Stimulated activated CD8-positive, alpha-beta memory T cell treated with anti-CD3 and anti-CD28 coated beads, Interleukin-15, amount 100 ng/mL, for 1 hour (primary cell): ENCODE data around the gene OVCH2.
A peak's percentile ranks its signal among the peaks of the same experiment; 100 is the strongest.
"Not testable (repeated sequence)": the region's sequence is repeated elsewhere in the genome, so short reads cannot be mapped to it uniquely, and the experiment has no call there.

Experiments used
- DNase-seq: peaks from one replicate; pipeline ENCODE4 v3.0.0-alpha.2; 2020; ENCODE audit warnings: low read depth

OVCH2 gene

DNA sequence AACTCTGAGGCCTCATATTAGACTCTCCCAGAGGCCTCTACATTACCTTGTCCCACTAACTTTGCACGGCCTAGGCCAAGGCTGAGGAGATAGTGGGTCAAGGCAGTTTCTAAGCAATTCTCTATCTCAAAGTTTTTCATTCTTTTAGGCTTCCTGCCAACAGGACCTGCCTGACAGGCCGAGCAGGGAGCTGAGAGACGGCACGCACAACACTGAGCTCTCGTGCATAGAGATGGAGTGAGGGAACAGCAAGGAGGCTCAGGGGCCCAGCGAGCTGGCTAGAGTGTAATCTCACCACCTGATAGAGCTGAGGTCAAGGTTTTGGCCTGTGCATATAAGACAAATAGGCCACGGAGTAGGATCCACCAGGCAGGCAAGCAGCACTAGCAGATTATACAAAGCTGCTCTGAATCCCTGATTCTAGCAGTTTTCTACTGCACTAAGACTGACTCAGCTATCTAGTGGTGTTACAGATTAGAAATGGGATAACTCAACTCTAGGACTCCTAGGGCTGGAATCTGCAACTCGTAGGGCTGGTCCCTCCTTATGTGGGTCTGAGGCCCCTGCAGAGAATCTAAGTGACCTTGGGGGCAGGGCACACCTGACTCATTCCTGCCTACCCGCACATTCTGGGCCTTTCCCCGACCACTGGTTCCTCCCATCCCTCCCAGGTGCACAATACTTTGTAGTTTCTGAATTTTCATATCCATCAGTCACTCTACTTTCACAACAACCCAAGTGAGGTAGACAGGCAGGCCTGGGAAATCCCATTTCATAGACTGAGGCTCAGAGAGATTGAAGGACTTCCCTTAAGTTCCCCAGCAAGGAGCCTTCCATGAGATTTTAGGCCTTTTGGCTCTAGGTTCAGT is 34.7 kb downstream of the OVCH2 start:
- DNase-seq = no peak

DNA sequence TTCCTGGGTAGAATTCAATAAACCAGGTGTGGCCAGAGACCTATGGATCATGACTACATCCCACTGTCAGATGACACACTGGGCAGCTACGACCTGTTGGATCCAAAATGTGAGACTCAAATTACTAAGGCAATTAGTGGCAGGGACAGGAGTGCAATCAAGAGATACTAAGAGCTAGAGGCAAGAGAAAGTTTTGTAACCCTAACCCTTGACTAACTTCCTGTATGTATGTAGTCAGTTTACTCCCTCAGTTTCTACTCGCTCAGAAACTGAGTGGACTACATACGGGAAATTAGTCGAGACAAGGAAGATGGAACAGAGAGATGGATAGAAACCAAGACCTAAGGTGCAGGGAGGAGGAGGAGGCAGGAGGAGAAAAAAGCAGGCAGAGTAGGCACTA is 35.6 kb downstream of the OVCH2 start:
- no peak for DNase-seq

DNA sequence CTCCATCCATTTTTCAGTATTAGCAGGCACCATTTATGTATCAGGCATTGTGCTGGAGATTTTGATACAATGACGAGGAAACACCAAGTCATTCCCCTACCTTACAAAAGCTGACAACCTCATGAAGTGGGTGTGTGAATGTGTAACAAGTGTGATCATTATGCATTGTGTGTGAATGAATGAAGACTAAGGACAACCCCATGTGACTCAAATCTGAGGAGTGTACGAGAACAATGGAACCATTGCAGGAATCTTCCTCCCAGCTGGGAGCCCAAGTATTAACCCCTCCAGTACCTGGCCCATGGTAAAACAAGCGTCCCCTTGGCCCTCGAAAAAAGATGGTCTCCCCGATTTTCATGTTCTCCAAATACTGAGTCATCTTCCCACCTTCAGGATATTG is 37.4 kb downstream of the OVCH2 start:
- no peak for DNase-seq

DNA sequence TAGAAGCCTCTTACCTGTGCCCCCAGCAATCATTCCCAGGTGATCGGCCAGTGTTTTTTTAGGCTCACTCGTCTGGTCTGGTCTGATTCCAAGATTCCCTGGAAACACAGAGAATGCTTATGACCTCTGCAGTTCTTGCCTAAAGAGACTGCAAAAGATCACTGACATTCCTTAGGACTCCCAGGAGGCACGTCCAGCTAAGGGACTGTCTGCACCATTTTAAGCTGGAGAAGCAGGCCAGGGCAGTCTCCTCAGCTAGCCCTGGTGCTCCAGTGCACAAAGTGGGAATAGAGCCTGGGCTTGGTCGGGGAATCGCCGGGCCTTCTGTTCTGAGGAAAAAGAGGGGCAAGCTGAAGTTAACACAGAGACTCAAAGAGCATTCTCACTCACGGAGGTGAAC is 37.8 kb downstream of the OVCH2 start:
- DNase-seq = no peak

DNA sequence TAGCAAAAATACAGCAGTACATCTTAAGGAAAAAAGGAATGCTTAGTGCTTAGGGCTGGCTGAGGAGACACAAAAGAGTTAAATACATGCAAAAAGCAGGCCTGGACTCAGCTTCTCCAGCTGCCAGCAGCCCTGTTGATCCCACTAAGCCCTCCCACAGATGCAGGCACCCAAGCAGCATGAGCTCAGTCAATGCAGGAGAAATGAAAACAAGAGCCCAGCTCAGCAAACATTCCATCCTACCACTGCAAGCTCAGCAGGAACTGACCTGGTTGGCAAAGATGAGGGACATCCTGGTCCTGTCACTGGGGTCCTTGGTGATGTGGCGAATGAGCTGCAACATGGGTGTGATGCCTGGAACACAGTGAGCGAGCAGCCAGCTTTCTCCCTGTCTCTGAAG is 38.8 kb downstream of the OVCH2 start:
- DNase-seq = no peak

DNA sequence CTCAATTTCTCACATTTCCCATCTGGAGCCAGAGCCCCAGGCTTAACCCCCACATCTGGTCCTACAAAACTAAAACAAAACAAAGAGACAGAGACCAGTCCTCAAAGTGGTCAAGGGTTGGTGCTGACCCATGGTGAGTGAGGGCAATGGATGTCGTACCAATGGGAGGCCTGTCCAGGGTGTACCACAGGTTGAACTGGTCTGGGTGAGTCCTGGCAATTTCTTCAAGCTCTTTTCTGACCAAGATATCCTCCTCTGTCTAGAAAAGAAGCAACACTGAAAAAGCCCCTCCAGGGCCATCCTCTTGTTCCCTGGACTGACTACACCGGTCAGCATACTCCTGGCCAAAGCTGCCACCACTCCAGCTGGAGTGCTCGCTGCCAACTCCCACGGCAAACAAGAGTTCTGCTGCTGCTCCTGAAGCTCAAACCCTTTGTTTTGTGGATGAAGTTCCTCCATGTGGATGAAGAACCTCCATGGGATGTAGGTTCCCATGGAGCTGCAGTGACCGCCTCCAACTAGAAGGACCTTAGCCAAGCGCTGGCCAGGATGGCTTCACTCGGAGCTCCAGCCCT is 39.9 kb downstream of the OVCH2 start:
- DNase-seq = no peak

DNA sequence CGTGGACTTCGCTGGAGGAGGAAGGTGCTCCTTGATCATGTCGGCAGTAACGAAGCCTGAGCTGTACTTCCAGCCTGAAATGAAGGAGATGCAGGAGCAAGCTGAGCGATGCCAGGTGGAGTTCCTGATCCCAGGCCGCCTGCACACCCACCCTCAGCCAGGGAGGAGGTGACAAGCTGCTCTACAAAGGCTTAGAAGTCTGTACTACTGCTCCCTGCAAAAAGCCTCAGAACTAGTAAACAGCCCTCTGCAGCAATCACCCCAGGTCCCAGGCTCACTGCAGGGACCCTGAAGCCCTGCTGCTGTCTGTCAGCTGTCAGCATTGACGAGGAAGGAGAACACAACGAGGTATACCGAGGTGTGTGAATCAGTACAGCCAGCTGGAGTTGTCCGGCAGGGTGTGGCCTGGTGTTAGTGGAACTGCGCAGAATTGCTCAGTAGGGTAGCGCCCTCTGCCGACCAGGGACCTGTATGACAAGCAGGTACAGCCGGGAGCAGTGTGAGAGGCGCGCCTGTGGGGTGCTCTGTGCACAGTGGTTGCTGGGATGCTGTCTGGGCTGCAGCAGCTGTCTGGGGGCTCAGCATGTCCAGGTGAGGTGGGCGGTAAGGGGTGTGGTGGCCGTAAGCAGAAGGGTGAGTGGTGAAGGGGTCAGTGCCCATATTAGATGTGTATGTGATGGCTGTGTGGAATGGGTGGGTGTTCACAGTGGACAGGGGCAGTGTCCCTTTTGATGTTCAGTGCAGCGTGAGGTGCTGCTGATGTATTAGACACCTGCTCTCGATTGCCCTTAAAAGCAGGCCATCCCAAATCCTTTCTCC is 40.6 kb downstream of the OVCH2 start:
- DNase-seq = peak; percentile 51

DNA sequence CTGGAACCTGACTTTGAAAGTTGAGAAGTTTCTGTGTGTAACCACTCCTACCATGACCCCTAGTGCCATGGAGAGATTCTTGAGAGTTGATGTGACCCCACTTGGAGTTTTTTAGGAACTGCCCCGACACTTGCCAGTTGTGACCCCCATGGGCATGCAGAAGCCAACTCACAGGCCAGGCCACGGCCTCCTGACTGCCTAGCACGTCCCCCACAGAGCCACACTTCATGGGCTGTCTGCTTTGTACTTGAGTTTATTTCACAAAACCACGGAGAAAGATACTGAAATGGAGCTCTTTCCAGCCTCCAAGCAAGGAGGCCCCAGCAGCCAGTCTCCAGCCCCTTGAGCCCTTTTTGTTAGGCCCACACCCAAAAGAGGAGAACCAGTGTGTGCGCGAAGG is 41.4 kb downstream of the OVCH2 start:
- no peak for DNase-seq

DNA sequence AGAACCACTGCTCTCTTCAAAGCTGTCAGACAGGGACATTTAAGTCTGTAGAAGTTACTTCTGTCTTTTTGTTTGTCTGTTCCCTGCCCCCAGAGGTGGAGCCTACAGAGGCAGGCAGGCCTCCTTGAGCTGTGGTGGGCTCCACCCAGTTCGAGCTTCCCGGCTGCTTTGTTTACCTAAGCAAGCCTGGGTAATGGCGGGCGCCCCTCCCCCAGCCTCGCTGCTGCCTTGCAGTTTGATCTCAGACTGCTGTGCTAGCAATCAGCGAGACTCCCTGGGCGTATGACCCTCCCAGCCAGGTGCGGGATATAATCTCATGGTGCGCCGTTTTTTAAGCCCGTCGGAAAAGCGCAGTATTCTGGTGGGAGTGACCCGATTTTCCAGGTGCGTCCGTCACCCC is 42.7 kb downstream of the OVCH2 start:
- not testable (repeated sequence) for DNase-seq

DNA sequence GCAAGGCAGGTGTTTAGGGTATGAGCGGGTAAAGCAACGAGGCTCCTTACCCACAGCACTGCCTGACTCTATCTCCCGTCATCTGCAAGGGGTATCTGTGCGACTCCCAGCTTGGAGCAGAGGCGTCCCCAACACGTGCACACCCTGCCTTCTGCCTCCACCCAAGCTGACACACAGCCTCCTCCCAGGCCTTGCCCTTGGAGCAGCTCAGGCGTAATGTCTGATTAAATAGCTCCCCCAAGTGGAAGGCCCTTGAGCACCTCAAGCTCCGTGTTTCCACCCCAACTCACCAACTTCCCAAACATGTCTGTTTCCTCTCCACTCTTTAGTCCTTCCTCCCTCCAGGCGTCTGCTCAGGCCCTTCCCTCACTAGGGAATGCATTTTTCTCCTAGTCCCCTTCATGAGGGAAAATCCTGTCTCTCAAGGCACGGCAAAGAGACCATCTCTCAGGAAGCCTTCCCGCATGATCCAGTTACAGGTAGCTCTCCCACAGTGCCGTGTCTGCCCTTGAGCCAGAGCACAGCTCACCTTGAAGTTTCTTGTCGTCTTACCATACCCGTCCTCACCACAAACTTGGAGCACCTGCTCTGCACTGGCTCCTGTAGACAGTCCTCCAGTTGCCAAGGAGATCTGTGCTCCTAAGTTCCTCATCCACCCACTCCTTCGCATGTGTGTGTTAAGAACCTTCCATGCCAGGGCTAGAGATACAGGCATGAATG is 48.8 kb downstream of the OVCH2 start:
- DNase-seq = no peak

DNA sequence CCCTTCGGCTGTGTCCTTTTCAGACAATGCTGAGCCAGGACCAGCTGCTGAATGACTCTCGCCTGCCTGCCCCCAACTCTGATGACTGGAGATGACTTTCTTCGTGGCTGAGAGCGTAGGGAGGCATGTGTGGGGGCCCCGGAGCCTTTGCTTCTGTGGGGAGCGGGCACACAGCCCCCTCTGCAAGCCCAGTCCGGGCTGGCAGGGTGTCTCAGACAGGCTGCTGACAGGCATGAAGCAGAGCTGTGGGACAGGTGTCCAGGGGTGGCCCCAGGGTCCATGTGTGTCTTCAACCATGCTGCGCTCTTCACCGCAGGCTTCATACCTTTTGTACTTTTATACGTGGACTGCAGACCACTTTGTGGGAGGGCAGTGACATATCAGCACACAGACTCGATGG is 49.6 kb downstream of the OVCH2 start:
- DNase-seq = no peak

DNA sequence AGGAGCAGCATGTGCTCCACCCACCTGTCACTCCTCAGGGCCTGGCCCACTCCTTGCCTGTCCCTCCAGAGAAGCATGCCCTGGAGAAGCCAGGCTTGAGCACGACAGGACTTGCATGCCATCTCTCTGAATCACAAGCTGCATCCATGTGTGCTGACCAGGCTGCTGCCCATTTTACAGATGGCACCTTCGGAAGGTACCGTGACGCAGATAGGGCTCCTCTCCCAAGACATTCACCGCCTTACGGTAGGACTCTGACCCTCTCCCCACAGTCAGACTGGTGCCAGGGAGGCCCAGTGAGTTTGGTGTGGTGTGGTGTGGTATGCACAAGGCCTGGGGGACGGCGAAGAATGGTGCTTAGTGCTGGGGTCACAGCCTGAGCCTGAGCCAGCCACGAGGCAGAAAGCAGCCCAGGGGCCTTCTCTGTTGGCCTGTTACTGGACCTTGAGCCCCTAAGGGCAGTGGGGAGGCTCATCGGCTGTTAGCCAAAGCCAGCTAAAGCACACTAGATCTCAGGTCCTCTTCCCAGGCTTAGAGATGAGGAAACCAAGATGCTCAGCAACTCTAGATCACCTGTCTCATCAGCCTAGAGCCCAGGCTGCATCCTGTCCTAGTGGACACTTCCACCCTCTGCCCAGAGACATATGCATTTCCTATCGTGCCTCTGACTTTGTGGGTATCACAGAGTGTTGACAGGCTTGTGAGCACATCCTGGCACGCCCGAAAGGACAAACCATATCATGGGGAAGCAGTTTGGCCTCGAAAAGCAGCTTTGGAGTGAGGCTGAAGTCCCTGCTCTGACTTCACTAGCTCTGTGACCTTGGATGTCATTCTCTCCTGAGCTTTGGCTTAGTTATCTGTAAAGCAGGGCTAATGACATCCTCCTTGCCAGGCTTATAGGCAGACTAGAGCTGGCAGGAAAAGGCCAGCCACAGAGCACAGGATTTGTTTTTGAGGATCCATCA is 50.7 kb downstream of the OVCH2 start:
- no peak for DNase-seq

DNA sequence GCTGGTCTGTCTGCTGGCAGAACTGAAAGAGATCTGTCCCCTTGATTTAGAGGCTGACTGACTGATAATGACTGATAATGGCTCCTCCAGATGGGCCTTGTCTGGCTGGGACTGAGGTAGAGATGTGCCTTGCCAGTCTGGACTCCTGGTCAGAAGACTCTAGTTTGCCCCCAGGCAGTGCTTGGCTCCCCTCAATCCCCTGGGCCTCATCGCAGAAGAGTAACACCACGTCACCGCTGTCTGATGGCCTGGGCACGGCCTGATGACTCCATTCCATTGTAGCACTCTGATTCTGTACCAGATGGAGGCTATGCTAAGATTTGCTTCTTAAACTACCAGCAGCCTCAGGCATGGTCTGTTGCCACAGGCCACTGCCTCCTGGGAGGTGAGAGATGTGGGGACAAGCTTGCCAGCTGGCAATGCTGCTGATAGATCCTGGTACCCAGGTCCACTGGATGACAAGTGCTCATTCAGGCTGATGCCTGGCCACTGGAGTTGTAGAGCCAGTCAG is 52.0 kb downstream of the OVCH2 start:
- no peak for DNase-seq

DNA sequence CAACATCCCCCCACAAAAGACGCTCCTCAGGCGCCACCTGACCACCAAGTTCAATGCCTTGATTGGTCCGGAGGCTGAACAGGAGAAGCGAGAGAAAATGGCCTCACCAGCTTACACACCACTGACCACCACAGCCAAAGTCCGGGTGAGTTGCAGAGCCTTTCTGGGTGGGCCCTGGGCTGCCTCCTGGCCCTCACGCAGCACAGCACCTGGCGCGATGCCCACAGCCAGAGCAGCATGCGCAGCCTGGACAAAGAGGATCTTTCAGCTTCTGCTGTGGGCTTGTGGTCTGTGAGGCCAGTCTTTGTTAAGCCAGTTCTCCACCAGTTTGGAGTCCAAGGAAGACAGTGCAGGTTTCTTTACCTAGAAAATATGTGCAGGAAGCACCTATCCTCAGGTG is 54.6 kb downstream of the OVCH2 start:
- no peak for DNase-seq

DNA sequence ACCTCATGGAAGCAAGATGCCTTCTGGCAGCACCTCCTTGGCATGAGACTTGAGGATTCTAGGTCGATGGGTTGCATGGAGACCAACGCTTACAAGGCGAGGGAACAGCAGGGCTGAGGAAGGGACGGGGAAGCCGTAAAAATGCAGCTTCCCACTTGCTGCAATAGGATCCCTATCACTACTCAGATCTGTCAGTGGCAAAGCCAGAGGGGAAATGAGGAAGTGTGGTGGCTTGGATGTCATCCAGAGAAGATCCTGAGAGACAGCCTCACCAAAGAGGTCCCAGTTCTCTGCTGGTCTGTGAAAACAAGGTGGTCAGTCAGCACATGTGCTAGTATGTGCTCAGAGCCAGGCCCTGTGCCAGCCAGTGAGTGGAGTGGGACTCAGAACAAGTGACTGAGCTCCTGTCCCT is 55.1 kb downstream of the OVCH2 start:
- no peak for DNase-seq

DNA sequence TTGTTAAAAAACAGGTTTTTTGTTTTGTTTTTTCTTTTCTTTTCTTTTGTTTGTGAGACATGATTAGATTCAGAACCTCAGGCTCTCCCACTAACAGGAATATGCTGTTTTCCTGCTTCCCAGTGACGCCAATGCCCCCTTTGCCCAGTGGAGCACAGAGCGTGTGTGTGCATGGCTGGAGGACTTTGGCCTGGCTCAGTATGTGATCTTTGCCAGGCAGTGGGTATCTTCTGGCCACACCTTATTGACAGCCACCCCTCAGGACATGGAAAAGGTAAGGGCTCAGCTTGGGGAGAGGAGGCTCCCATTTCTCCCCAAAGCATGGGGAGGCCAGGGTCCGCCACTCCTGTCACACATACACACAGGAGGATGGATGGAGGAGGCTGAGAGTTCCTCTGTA is 58.0 kb downstream of the OVCH2 start:
- DNase-seq = no peak

DNA sequence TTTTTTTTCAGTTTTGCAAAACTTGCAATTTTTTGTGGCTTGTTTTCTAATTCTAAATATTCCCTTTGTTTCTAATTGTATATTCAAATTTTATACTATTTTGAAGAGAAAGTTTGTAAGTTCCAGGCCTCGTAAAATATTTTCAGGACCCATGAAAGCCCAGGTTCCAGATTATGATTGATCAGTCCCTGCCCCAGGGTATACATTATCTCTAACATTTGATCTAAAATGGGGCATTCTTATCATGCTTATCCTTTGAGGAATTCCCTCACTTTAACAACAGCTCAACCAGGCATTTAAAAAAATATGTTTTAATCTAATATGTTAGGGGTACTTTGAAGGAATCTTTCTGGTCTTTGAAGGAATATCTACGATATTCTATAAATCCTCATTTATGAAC is 59.4 kb downstream of the OVCH2 start:
- DNase-seq = no peak

DNA sequence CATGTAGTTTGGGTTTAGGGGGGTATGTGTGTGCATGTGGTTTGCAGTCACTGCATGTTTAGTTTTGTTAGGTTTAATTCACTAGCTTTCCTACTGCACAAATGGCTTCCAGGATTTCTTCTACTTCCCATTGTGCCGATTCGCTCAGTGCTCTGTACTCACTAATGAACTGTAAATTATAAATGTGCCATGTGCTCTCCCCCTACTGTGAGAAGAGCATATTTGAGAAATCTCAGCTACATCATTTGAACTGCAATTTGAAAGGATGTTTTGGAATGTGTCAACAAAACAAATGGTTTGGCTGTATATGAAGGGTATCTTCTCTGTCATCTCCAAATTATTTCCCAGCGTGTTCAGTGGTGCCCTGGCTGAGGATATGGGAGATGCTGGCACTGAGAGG is 61.1 kb downstream of the OVCH2 start:
- DNase-seq = no peak

DNA sequence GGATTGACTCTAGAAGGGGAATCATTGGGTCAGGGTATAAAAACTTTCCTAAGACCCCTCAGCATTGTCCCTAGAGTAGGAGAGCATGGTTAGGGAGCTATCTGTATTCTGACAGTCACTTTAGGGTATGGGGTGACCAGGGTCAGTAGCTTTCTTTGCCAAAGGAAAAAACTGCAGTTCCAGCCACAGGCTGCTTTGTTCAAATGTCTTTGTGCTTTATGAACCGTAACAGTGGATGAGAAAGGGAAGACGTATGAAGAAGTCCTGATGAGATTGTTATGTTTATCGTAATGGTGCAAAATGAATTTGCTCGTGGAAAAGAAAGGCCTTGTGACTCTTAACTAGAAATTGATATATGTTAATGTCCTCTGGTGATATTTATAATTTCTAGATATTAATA is 63.0 kb downstream of the OVCH2 start:
- DNase-seq = no peak

DNA sequence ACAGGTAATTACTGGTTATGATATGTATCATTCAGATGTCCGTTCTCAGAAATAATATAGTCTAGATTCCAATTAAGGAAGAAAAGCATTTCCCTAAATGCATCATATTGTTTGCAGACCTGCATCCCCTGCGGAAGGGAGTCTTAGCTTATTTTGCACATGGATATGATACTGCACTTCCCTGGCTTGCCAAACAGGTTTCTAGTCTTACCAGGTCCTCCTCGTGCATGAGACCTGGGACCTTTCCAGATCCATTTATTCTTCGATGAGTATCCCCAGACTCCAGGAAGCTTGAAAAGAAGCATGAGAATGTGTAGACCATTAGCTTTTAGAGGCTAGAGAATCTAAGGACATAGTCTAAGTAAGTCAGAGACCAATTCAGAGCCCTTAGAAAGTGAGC is 63.5 kb downstream of the OVCH2 start:
- DNase-seq = no peak

DNA sequence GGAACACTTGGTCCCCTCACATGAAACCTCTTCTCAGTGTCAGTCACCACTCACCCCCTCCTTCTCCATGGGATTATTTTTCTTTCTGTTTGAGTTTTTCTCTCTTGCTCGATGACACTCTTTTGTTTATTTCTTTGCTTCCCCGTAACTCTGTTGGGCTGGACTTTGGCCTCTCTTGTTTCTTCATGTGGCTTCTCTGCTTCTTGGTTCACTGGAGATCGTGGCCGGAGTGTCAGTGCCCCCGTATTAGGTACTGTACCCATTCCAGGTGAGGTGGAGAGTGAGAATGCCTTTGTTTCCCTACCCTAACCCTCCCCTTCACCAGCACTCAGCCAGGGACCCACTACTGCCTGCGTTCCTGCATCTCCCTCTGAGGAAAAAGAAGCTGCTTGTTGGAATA is 65.5 kb downstream of the OVCH2 start:
- DNase-seq = no peak
